HG02970 (cell line): ENCODE data around the gene LMTK3.

Experiments used
- ATAC-seq: cut with Tn5 transposase; IDR thresholded peaks from one replicate; pipeline ENCODE4 v1.9.1; 2021; ENCODE audit warnings: mild to moderate bottlenecking, moderate library complexity, moderate number of reproducible peaks; ENCODE audit not compliant: unreplicated experiment, low FRiP score

LMTK3 gene

DNA sequence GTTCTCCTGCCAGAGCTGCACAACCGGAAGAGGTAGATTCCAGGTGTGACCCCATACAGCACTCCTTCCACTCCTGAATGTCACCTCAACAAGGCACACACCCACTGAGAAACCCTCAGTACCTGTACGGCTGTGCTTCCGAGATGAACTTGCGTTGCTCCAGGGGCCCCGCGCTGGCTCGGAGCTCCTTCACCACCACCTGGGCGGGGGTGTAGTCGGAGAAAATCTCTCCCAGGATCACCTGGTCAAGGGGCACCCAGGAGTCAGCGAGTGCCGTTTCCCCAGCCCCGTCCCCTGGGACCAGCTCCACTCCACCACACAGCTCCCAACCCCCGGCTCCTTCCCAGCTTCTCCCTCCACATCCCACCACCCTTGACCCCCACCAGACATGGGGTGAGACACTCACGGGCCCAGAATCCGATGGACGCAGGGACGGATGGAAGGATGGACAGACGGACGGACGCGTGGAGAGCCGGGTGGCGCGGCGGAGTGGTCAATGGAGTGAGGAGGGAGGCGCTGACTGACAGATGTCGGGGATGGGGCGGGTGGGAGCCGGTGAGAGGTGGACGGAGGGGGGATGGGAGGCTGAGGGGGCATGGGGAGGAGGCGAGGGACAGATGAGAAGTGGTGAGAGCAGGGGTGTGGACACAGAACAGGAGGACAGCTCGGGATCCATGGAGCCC is 2.8 kb downstream of the LMTK3 start:
- ATAC-seq: no peak

- no peak for ATAC-seq
Observed at GRCh38 chr19:48507911-48508439, 3.7 kb downstream of the LMTK3 start.

GRCh38 chr19:48506138-48506733 is 5.4 kb downstream of the LMTK3 start:
- no peak for ATAC-seq

GRCh38 chr19:48502350-48503018 is 9.2 kb downstream of the LMTK3 start:
- no peak for ATAC-seq

GRCh38 chr19:48501494-48502349 is 9.9 kb downstream of the LMTK3 start:
- no peak for ATAC-seq

DNA sequence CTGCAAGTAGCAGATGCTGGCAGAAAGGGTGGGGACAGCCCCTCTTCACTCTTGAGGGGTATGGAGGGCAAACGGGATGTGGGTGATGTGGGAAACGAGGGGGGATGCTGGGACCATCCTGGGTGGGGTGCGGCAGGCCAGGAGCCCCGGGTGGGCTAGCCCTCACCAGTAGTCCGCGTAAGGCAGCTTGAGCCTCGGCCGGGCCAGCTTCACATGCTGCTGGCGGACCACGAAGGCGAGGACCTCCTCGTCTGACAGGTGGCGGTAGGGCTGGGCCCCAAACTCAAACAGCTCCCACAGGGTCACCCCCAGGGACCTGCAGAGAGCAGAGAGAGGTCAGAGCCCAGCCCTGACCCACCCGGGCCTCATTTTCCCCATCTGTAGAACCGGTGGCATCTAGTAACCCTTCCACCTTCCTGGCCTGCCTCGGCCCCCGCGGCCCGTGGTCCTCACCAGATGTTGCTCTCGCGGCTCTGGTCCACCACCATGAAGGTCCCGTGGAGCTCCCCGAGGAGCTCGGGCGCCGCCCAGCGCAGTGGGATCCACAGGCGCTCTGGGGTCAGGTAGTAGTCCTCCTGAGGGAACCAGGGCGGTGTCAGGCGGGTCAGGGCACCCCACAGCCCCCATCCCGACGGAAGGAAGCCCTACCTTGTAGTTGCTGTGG is 10.7 kb downstream of the LMTK3 start:
- ATAC-seq: no peak

DNA sequence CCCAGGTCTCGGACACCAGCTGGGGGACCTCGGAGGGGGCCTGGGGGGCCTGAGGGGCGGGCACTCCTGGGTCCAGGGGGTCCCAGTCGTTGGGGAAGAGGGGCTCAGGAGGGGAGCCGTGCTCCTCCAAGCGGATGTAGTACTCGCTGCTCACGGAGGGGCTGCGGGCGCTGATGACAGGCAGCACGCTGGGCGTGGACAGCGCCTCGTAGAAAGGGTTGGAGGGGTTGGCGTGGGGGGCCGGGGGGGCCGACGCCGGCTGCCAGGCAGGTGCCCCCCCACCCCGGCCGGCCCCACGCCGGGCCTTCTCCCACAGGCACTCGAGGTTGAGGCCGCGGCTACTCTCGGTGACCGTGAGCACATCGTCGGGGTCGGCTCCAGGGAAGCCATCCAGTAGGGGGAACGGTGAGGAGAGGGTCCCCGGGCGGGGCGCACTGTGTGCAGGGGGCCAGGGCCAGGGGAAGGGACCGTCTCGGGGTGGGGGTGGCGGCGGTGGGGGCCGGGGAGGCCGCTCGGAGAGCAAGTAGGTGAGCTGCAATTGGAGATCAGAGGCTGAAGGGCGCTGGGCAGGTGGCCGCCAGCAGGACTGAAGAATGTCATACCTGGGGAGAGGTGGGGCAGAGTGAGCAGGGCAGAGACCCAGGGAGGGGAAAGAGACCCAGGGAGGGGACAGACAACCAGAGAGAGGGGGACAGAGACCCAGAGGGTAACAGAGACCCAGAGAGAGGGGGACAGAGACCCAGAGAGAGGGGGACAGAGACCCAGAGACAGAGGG is 12.1 kb downstream of the LMTK3 start:
- ATAC-seq: no peak

GRCh38 chr19:48498595-48499311 is 12.9 kb downstream of the LMTK3 start:
- no peak for ATAC-seq

- ATAC-seq: no peak
Observed at GRCh38 chr19:48497728-48498594, 13.7 kb downstream of the LMTK3 start.

DNA sequence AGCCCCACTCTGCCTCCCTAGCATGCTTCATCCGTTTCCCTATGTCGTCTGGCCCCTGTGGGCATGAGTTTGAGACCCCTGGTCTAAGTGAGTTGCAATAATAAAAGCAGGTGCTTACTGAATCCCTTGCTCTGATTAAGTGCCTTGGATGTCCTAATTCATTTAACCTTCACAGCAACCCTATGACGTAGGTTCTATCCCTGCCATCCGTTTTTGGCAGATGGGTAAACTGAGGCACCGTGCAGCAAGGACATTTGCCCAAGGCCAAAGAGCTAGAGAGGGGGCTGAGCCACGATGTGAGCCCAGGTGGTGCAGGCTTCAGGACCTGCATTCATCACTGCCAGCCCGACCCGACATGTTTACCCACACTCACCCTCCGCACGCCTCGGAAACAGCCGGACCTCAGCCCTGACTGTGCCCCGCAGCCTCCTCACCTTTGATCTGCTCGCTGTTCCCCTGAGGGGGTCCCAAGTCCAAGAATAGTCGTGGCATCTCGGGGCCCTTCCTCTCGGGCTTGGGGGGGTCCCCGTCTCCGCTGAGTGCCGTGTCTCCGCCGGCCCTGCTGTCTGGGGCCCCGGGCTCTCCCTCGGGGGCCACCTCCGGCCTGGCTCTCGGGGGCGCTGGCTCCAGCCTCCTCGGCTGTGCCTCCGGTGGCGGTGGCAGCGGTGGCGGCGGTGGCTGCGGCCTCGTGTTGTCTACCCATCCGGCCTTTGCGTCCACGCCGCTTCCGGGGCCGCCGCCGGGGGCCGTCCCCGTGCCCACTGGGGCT is 14.5 kb downstream of the LMTK3 start:
- no peak for ATAC-seq

- no peak for ATAC-seq
Observed at GRCh38 chr19:48495396-48495795, 16.2 kb downstream of the LMTK3 start.

DNA sequence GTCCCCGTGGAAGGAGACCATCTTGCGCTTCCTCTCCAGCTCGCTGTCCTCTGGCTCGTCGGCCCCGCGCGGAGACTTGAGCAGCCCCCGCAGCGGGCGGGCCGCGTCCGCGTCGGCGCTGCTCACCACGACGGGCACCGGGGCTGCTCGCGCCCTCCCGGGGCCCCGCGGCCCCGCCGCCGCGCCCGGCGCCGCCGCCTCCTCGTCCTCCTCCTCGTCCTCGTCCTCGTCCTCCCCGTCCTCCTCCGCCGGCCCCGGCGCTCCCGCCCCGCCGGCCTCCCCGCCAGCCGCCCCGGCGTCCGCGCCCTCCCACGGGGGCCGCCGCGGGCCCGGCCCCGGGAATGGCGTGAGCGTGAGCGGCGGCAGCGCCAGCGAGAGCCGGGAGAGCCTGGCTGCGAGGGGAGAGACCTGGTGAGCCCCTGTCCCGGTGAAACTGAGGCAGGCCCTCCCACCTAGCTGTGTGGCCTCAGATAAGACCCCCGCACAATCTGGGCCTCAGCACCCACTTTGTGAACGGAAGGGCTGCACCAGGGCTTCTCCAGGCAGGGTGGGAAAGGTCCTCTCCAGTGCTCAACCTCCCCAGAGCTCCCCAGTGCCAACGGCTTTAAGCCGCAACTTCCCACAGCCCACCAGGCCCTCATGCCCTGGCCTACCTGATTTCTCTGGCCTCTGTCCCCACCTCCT is 17.8 kb downstream of the LMTK3 start:
- ATAC-seq: no peak

DNA sequence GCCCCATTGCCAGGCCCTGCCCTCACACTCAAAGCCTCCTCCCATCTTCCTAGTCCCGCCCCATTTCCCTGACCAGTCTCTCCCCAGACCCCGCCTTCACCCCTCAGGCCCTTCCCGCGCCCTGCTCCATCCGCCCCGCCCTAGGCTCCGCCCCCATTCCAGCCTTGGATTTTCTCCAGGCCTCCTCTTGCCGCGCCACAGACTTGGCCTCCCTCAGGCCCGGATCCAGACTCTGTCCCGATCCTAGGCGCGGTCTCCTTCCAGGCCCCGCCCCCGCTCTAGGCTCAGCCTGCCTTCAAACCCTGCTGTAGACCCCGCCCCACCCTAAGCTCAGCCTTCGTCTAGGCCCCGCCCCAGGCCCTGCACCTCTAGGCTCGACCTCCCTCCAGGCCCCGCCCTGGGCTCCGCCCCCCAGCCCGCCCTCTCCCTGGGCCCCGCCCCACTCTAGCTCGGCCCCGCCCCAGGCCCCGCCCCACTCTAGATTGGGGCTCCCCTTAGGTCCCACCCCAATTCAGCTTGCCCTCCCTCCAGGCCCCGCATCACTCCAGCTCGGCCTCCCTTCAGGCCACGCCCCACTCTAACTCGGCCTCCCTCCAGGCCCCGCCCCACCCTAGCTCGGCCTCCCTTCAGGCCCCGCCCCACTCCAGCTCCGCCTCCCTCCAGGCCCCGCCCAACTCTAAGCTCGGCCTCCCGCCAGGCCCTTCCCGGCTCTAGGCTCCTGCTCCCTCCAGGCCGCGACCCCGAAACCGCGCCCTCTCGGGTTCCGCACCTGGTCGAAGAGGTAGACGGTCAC is 18.5 kb downstream of the LMTK3 start:
- ATAC-seq: peak; percentile 68

DNA sequence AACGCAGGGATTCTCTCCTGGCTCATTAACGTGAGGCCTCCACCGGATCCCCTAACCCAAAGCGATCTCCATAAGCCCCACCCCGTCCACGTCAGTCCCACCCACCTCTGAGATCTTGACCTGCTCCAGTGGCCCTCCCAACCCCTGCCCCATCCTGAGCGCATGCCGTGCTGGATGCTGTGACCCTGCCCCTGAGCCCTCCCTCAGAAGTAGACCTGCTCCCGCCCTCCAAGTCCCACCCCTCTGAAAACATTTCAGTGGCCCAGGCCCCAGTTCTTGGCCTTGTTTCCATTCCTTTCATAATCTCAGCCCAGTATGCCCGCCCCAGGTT is 19.9 kb downstream of the LMTK3 start:
- ATAC-seq: no peak

GRCh38 chr19:48490981-48491792 is 20.4 kb downstream of the LMTK3 start:
- no peak for ATAC-seq
